A549 (cell line): ENCODE results near the gene AHCTF1. TPM values are rescaled to one million over a fixed set of nuclear protein-coding genes. Genes with fewer than 3 reads are reported as not detected.

ENCODE experiments used
- ATAC-seq, 2 experiments: fragments of 200-7000 bp in 1 of 2; fragments of >200 bp in 1 of 2; cut with Nextera tagmentation in 1 of 2; cut with Tn5 transposase in 1 of 2; 3 replicates each; pipeline versions ENCODE4 v1.8.0 to v1.9.1; 2018 to 2020; ENCODE audit warnings: mild to moderate bottlenecking in 1 of 2, moderate library complexity in 1 of 2
- CTCF ChIA-PET: fragments of 300-600 bp; sonication (Branson Sonifier 250); formaldehyde crosslinking; extraction: SDS; loops from one replicate; lab custom pipeline; 2021; ENCODE audit warnings: antibody characterized with exemption, inconsistent platforms; lab: Yijun Ruan, JAX
- POLR2A ChIA-PET: fragments of 350-600 bp; formaldehyde crosslinking; extraction: SDS; loops from one replicate; lab custom pipeline; 2021; ENCODE audit warnings: antibody characterized with exemption, inconsistent platforms; lab: Yijun Ruan, JAX
- DNase-seq, 2 experiments: peaks; one replicate each; pipeline versions ENCODE4 v3.0.0 to v3.0.0-alpha.2; 2011 to 2016; ENCODE audit warnings: low read depth in 1 of 2, low spot score in 1 of 2
- FAIRE-seq: peaks from 2 replicates; lab custom pipeline; 2011; peaks lifted over from hg19 to GRCh38; lab: Jason Lieb, UNC
- H3K27ac ChIP-seq, 2 experiments: fragments of >200 bp; sonication (Bioruptor Twin); formaldehyde crosslinking; 3 replicates each; pipeline ENCODE4 v1.5.1; 2016 to 2017
- H3K4me1 ChIP-seq: fragments of >200 bp; sonication (Bioruptor Twin); formaldehyde crosslinking; 3 replicates; pipeline ENCODE4 v1.6.1; 2016
- H3K4me2 ChIP-seq: fragments of >200 bp; sonication (Bioruptor Twin); formaldehyde crosslinking; 3 replicates; pipeline ENCODE4 v1.6.1; 2016
- H3K4me3 ChIP-seq: fragments of >200 bp; sonication (Bioruptor Twin); formaldehyde crosslinking; 3 replicates; pipeline ENCODE4 v1.5.1; 2016
- H3K9me3 ChIP-seq: fragments of >200 bp; sonication (Bioruptor Twin); formaldehyde crosslinking; 3 replicates; pipeline ENCODE4 v1.6.1; 2016
- BHLHE40 ChIP-seq: IDR thresholded peaks from 2 replicates; pipeline ENCODE4 v1.6.1; 2012; ENCODE audit warnings: low read depth, low read length, inconsistent platforms
- CBX2 ChIP-seq: fragments of 200-600 bp; sonication (generic); IDR thresholded peaks from 2 replicates; pipeline ENCODE4 v1.6.1; 2016; ENCODE audit warnings: low read depth, mild to moderate bottlenecking, borderline replicate concordance
- CHD2 ChIP-seq: fragments of 150-350 bp; IDR thresholded peaks from 2 replicates; pipeline ENCODE4 v1.6.1; 2014; ENCODE audit warnings: low read length; ENCODE audit not compliant: partially characterized antibody
- CHD4 ChIP-seq: fragments of 200-600 bp; sonication (generic); IDR thresholded peaks from 2 replicates; pipeline ENCODE4 v1.6.1; 2016; ENCODE audit warnings: antibody characterized with exemption, mild to moderate bottlenecking, borderline replicate concordance
- EHF ChIP-seq: fragments of 250-450 bp; sonication (Bioruptor Pico); IDR thresholded peaks from 2 replicates; pipeline ENCODE4 v1.5.0; 2020; ENCODE audit warnings: mild to moderate bottlenecking
- EHMT2 ChIP-seq: fragments of 200-600 bp; sonication (generic); IDR thresholded peaks from 2 replicates; pipeline ENCODE4 v1.6.1; 2016; ENCODE audit warnings: antibody characterized with exemption, low read depth, mild to moderate bottlenecking, moderate library complexity
- ELK1 ChIP-seq: fragments of 150-350 bp; IDR thresholded peaks from 2 replicates; pipeline ENCODE4 v1.6.1; 2014; ENCODE audit warnings: low read depth, mild to moderate bottlenecking, low read length
- EP300 ChIP-seq, 2 experiments: fragments of >200 bp; sonication (Bioruptor Twin); formaldehyde crosslinking; IDR thresholded peaks; 2 replicates in 1 of 2; 3 replicates in 1 of 2; pipeline ENCODE4 v1.6.1; 2016 to 2017
- ESRRA ChIP-seq: fragments of 150-350 bp; IDR thresholded peaks from 2 replicates; pipeline ENCODE4 v1.6.1; 2014; ENCODE audit warnings: mild to moderate bottlenecking, low read length, borderline replicate concordance
- FOSL2 ChIP-seq, 2 experiments: fragments of 450-650 bp in 1 of 2; fragments of >200 bp in 1 of 2; sonication (Bioruptor Twin) in 1 of 2; formaldehyde crosslinking; IDR thresholded peaks; 2 replicates each; pipeline versions ENCODE4 v1.5.0 to v1.6.1; 2016 to 2020; ENCODE audit warnings: mild to moderate bottlenecking in 1 of 2, moderate library complexity in 1 of 2
- FOXS1 ChIP-seq: fragments of 250-450 bp; sonication (Bioruptor Pico); IDR thresholded peaks from 2 replicates; pipeline ENCODE4 v1.5.0; 2020; ENCODE audit warnings: mild to moderate bottlenecking, moderate library complexity
- HMGXB4 ChIP-seq: fragments of 250-450 bp; sonication (Bioruptor Pico); IDR thresholded peaks from 2 replicates; pipeline ENCODE4 v1.5.0; 2021; ENCODE audit warnings: mild to moderate bottlenecking, moderate library complexity, borderline replicate concordance
- HOXB5 ChIP-seq: fragments of 250-450 bp; sonication (Bioruptor Pico); IDR thresholded peaks from 2 replicates; pipeline ENCODE4 v1.5.0; 2020; ENCODE audit warnings: mild to moderate bottlenecking, moderate library complexity
- JUNB ChIP-seq: fragments of >200 bp; sonication (Bioruptor Twin); formaldehyde crosslinking; IDR thresholded peaks from 2 replicates; pipeline ENCODE4 v1.6.1; 2016
- KDM1A ChIP-seq: fragments of 200-600 bp; sonication (generic); IDR thresholded peaks from 2 replicates; pipeline ENCODE4 v1.6.1; 2016; ENCODE audit warnings: low read depth, mild to moderate bottlenecking
- KDM5A ChIP-seq: fragments of 200-600 bp; sonication (generic); IDR thresholded peaks from 2 replicates; pipeline ENCODE4 v1.6.1; 2016; ENCODE audit warnings: antibody characterized with exemption, mild to moderate bottlenecking
- MAZ ChIP-seq: fragments of 150-350 bp; IDR thresholded peaks from 2 replicates; pipeline ENCODE4 v1.6.1; 2014; ENCODE audit warnings: antibody characterized with exemption, low read depth, low read length, borderline replicate concordance
- MYC ChIP-seq: IDR thresholded peaks from 2 replicates; pipeline ENCODE4 v1.6.1; 2012; ENCODE audit warnings: mild to moderate bottlenecking, inconsistent platforms, low read length, improper control_type of control experiment, borderline replicate concordance
- POLR2A ChIP-seq: IDR thresholded peaks from 2 replicates; pipeline ENCODE4 v1.6.1; 2012; ENCODE audit warnings: mild to moderate bottlenecking, low read length
- POLR2AphosphoS2 ChIP-seq: conservative IDR thresholded peaks from 2 replicates; pipeline ENCODE4 v1.6.1; 2012; ENCODE audit warnings: low read length, improper control_type of control experiment, inconsistent platforms
- RAD21 ChIP-seq, 2 experiments: fragments of >200 bp in 1 of 2; sonication (Bioruptor Twin) in 1 of 2; formaldehyde crosslinking in 1 of 2; IDR thresholded peaks in 1 of 2; conservative IDR thresholded peaks in 1 of 2; 2 replicates in 1 of 2; 3 replicates in 1 of 2; pipeline ENCODE4 v1.6.1; 2012 to 2018; ENCODE audit warnings: inconsistent platforms in 1 of 2
- RARB ChIP-seq: fragments of 250-450 bp; sonication (Bioruptor Pico); IDR thresholded peaks from 2 replicates; pipeline ENCODE4 v1.8.0; 2021; ENCODE audit warnings: mild to moderate bottlenecking, moderate library complexity
- REST ChIP-seq: fragments of 200-600 bp; sonication (generic); IDR thresholded peaks from 2 replicates; pipeline ENCODE4 v1.6.1; 2016; ENCODE audit warnings: antibody characterized with exemption, mild to moderate bottlenecking, moderate library complexity
- TFCP2L1 ChIP-seq: fragments of 250-450 bp; sonication (Bioruptor Pico); IDR thresholded peaks from 2 replicates; pipeline ENCODE4 v1.5.0; 2021; ENCODE audit warnings: mild to moderate bottlenecking
- ZC3H11A ChIP-seq: fragments of 450-650 bp; IDR thresholded peaks from 2 replicates; pipeline ENCODE4 v1.6.1; 2014; ENCODE audit warnings: antibody characterized with exemption, mild to moderate bottlenecking
- ZFP36 ChIP-seq: fragments of 450-650 bp; IDR thresholded peaks from 2 replicates; pipeline ENCODE4 v1.6.1; 2014; ENCODE audit warnings: borderline replicate concordance; ENCODE audit not compliant: partially characterized antibody
- ZNF302 ChIP-seq: fragments of 250-450 bp; sonication (Bioruptor Pico); IDR thresholded peaks from 2 replicates; pipeline ENCODE4 v1.9.0; 2021; ENCODE audit warnings: inconsistent platforms, mild to moderate bottlenecking, moderate library complexity
- ZSCAN20 ChIP-seq: fragments of 250-450 bp; sonication (Bioruptor Pico); IDR thresholded peaks from 2 replicates; pipeline ENCODE4 v1.8.0; 2022; ENCODE audit warnings: mild to moderate bottlenecking, moderate library complexity
- WGBS: methylation state at CpG from one replicate; pipeline ENCODE4 v1.1.6; 2017; ENCODE audit errors: missing lambda C conversion rate; 5-methylcytosine and 5-hydroxymethylcytosine counted together
- polyA plus RNA-seq, 4 experiments: library from polyadenylated mRNA; depleted of rRNA in 3 of 4; stranded (reverse); fragments of >200 nt; fragmentation: RNase III in 1 of 4; extraction: RNeasy Plus Mini Kit Qiagen cat#74134 plus additional on column Dnase treatment in 1 of 4; gene quantifications; 2 replicates in 3 of 4; 3 replicates in 1 of 4; pipeline ENCODE4 v1.2.3, GENCODE V29; 2011 to 2017

AHCTF1 gene
- polyA plus RNA-seq, 2 of the 4 experiments (the other 2 are of a cell fraction): 27.0 to 44.7 TPM

DNA sequence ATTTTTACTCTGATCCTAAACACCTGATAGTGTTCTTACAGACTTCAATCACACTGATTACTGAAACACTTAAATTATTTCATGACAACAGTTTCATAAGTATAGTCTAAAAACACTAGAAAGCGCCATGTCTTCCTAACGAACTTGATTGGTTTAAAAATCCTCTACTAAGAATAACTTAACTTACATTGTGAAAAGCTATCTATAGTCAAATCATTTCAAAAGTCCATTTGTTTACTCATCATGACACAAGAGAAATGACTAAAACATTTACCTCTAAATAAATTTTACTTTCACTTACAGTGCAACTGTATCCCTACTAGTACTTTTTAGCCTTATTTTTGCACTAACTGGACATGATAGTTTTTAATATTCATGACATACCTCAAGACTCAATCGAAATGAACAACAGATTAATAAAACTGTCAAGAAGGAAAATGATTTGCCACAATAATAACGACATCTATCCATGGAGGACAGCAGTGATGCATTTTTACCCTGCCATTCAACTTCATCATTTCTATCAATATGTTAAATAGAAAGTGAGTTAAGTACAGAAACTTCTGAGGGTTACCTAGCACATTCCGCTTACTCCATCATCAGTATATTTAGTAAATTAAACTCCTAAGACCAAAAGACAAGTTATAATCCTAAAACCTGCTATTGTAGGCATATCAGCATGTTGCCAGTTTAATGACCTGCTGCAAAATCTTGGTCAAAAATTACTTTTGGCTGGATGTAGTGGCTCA is 38.4 kb downstream of the AHCTF1 start:
- FAIRE-seq: no peak
- POLR2A ChIA-PET: no interaction called here
- H3K27ac ChIP-seq: no peak overlapping the region
- TF ChIP-seq ZFP36: no peak
- TF ChIP-seq ZNF302 (CRISPR knock-in tag): no peak
- TF ChIP-seq TFCP2L1: no peak
- no peak for TF ChIP-seq BHLHE40
- no peak for TF ChIP-seq ZC3H11A
- no peak for TF ChIP-seq POLR2AphosphoS2
- TF ChIP-seq RARB: no peak
- TF ChIP-seq RAD21 (conservative IDR thresholded peaks at IDR 0.05 in 1 of 2, IDR thresholded peaks at IDR 0.05 in 1 of 2): no peak
- TF ChIP-seq HMGXB4 (CRISPR knock-in tag): no peak
- no peak for TF ChIP-seq JUNB
- TF ChIP-seq EHMT2: no peak
- TF ChIP-seq ZSCAN20 (CRISPR knock-in tag): no peak
- no peak for TF ChIP-seq REST
- TF ChIP-seq KDM1A: no peak
- TF ChIP-seq MAZ: no peak
- TF ChIP-seq FOSL2 (IDR thresholded peaks at IDR 0.05): no peak
- no peak for TF ChIP-seq FOSL2 (CRISPR knock-in tag; IDR thresholded peaks at IDR 0.05)
- TF ChIP-seq KDM5A: no peak
- TF ChIP-seq, all 56 proteins: peak for 0
- Histone ChIP-seq H3K4me3 (no peak overlapping the region), H3K4me1 (no peaks in the 10 kb centered on the region), H3K4me2 (no peak overlapping the region), H3K9me3 (no peaks in the 10 kb centered on the region)
- CTCF ChIA-PET: interaction anchor here (0.6 kb wide), 1 partner anchor 31 kb away, joined by 3 read pairs; no protein-coding TSS in a partner anchor
- ATAC-seq: no peak
- no peak for DNase-seq
- WGBS: 74% methylated on average over 5 of the region's 5 CpGs

DNA sequence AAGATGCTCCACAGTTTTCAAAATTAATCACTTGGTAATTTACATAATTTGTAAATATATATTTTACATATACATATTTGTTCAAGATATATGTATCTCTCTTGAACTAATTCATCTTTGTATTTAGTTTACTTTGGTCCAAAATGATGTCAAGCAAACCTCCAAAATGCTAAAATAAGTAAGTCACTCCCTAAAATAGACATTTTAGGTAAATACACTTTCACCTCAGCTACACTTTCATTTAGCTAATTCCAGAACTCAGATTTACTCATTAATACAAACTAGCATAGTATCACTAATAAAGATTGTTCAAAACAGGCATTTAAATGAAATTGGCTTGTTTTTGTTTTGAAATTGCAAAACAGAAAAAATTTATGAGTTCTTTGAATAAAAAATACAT is 40.6 kb downstream of the AHCTF1 start:
- CTCF ChIA-PET: no interaction called here
- Histone ChIP-seq H3K4me1 (no peaks in the 10 kb centered on the region), H3K4me2 (no peak overlapping the region), H3K27ac (no peak overlapping the region), H3K9me3 (no peaks in the 10 kb centered on the region), H3K4me3 (no peak overlapping the region)
- TF ChIP-seq ZSCAN20 (CRISPR knock-in tag) (no peak), ZC3H11A (no peak), ELK1 (no peak), TFCP2L1 (no peak), POLR2AphosphoS2 (no peak), EHF (no peak), KDM1A (no peak), EP300 (IDR thresholded peaks at IDR 0.05) (no peak), CHD2 (no peak), HOXB5 (no peak), FOXS1 (CRISPR knock-in tag) (no peak), CHD4 (no peak), ESRRA (no peak), MYC (no peak), POLR2A (no peak), CBX2 (no peak)
- FAIRE-seq (no peak), DNase-seq (no peak), ATAC-seq (no peak)
- POLR2A ChIA-PET: no interaction called here
